Measurements from ENCODE around the gene AGPS.

Gene AGPS

DNA sequence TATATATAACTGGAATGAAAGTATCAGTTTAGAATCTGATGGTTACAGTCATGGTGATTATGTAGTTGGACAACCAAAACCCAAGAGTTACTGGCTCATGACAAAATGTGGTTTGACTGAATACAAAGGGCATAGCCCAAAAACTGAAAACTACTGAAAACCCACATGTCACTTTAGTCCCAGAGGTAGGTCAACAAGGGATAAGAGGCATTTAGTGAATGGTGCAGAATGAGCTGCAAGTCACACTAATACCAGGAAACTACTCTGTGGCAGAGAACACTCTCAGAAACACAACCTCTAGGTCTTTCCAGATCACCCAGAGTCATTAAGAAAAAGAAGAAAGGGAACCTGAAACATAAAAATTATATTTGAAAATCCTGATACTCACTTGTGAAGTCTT is 154.5 kb downstream of the AGPS start:
- Histone ChIP-seq H3K4me3 (replicated peaks; ENCODE audit: insufficient read depth, low read length) (no peak overlapping the region), H3K27ac (replicated peaks) (no peak overlapping the region), H3K27me3 (ENCODE audit: insufficient read depth, poor library complexity, severe bottlenecking) (no peaks in the 10 kb centered on the region)
- no peak for DNase-seq (ENCODE audit: low read depth in 1 of 2, low spot score in 1 of 2)
- TF ChIP-seq SPI1 (IDR thresholded peaks at IDR 0.05; ENCODE audit: borderline replicate concordance, low read depth) (no peak), CTCF (IDR thresholded peaks at IDR 0.05; ENCODE audit: insufficient read depth, low read length) (no peak), REST (IDR thresholded peaks at IDR 0.05; ENCODE audit: insufficient replicate concordance, low read depth) (no peak), GABPA (IDR thresholded peaks at IDR 0.05; ENCODE audit: low read depth) (no peak), POLR2AphosphoS5 (IDR thresholded peaks at IDR 0.05; ENCODE audit: low read depth) (no peak)

- no peak for DNase-seq (ENCODE audit: low read depth in 1 of 2, low spot score in 1 of 2)
- TF ChIP-seq SPI1 (IDR thresholded peaks at IDR 0.05; ENCODE audit: borderline replicate concordance, low read depth) (no peak), REST (IDR thresholded peaks at IDR 0.05; ENCODE audit: insufficient replicate concordance, low read depth) (no peak), POLR2AphosphoS5 (IDR thresholded peaks at IDR 0.05; ENCODE audit: low read depth) (no peak), GABPA (IDR thresholded peaks at IDR 0.05; ENCODE audit: low read depth) (no peak), CTCF (IDR thresholded peaks at IDR 0.05; ENCODE audit: insufficient read depth, low read length) (no peak)
- no peak overlapping the region for H3K27ac ChIP-seq (replicated peaks)
- H3K27me3 ChIP-seq (ENCODE audit: insufficient read depth, poor library complexity, severe bottlenecking) = no peaks in the 10 kb centered on the region
- H3K4me3 ChIP-seq (replicated peaks; ENCODE audit: insufficient read depth, low read length) = no peak overlapping the region
Observed at GRCh38 chr2:177547772-177548171, 155.2 kb downstream of the AGPS start.

- Histone ChIP-seq H3K27ac (replicated peaks) (no peak overlapping the region), H3K4me3 (replicated peaks; ENCODE audit: insufficient read depth, low read length) (no peak overlapping the region), H3K27me3 (ENCODE audit: insufficient read depth, poor library complexity, severe bottlenecking) (no peaks in the 10 kb centered on the region)
- DNase-seq (ENCODE audit: low read depth in 1 of 2, low spot score in 1 of 2) = no peak
- TF ChIP-seq POLR2AphosphoS5 (IDR thresholded peaks at IDR 0.05; ENCODE audit: low read depth) = no peak
- no peak for TF ChIP-seq REST (IDR thresholded peaks at IDR 0.05; ENCODE audit: insufficient replicate concordance, low read depth)
- no peak for TF ChIP-seq GABPA (IDR thresholded peaks at IDR 0.05; ENCODE audit: low read depth)
Observed at GRCh38 chr2:177548636-177549035, 156.1 kb downstream of the AGPS start.

- H3K27me3 ChIP-seq (ENCODE audit: insufficient read depth, poor library complexity, severe bottlenecking) = no peaks in the 10 kb centered on the region
- no peak overlapping the region for H3K27ac ChIP-seq (replicated peaks)
- no peak for DNase-seq (ENCODE audit: low read depth in 1 of 2, low spot score in 1 of 2)
- H3K4me3 ChIP-seq (replicated peaks; ENCODE audit: insufficient read depth, low read length) = no peak overlapping the region
- TF ChIP-seq POLR2AphosphoS5 (IDR thresholded peaks at IDR 0.05; ENCODE audit: low read depth) (no peak), CTCF (IDR thresholded peaks at IDR 0.05; ENCODE audit: insufficient read depth, low read length) (no peak), GABPA (IDR thresholded peaks at IDR 0.05; ENCODE audit: low read depth) (no peak), REST (IDR thresholded peaks at IDR 0.05; ENCODE audit: insufficient replicate concordance, low read depth) (no peak), SPI1 (IDR thresholded peaks at IDR 0.05; ENCODE audit: borderline replicate concordance, low read depth) (no peak)
Observed at GRCh38 chr2:177549171-177549570, 156.6 kb downstream of the AGPS start.
